GM23338 (cell line): ENCODE measurements around the gene SLC6A8. TPM values are rescaled to one million over a fixed set of nuclear protein-coding genes. Genes with fewer than 3 reads are reported as not detected.
A peak's percentile ranks its signal among the peaks of the same experiment; 100 is the strongest.
"Not testable (repeated sequence)": the region's sequence is repeated elsewhere in the genome, so short reads cannot be mapped to it uniquely, and the experiment has no call there.

Source experiments
- ATAC-seq: fragments of 200-7000 bp; cut with Tn5 transposase; 3 replicates; pipeline ENCODE4 v1.9.1; 2020
- DNase-seq: peaks from one replicate; pipeline ENCODE4 v3.0.0-alpha.2; 2015; ENCODE audit warnings: low spot score
- H2AFZ ChIP-seq: fragments of 200-600 bp; sonication (generic); 2 replicates; pipeline ENCODE4 v1.8.0; 2016; ENCODE audit warnings: antibody characterized with exemption, mild to moderate bottlenecking, moderate library complexity
- H3F3A ChIP-seq: fragments of 200-600 bp; sonication (generic); replicated peaks from 2 replicates; pipeline ENCODE4 v1.8.0; 2017; ENCODE audit warnings: antibody characterized with exemption, mixed run types, low read depth
- H3K27ac ChIP-seq: fragments of 200-600 bp; sonication (generic); 2 replicates; pipeline ENCODE4 v1.6.1; 2016; ENCODE audit warnings: low read depth
- H3K27me3 ChIP-seq: fragments of 200-600 bp; sonication (generic); 2 replicates; pipeline ENCODE4 v1.8.0; 2016; ENCODE audit warnings: mild to moderate bottlenecking, mixed run types, moderate library complexity; ENCODE audit not compliant: insufficient read depth
- H3K36me3 ChIP-seq: fragments of 200-600 bp; sonication (generic); 2 replicates; pipeline ENCODE4 v1.8.0; 2016; ENCODE audit warnings: mild to moderate bottlenecking; ENCODE audit not compliant: insufficient read depth
- H3K4me1 ChIP-seq: fragments of 200-600 bp; sonication (generic); 2 replicates; pipeline ENCODE4 v1.8.0; 2016; ENCODE audit warnings: mild to moderate bottlenecking, moderate library complexity; ENCODE audit not compliant: insufficient read depth
- H3K4me2 ChIP-seq: fragments of 200-600 bp; sonication (generic); 2 replicates; pipeline ENCODE4 v1.7.1; 2017; ENCODE audit warnings: mixed run types
- H3K4me3 ChIP-seq: fragments of 200-600 bp; sonication (generic); 2 replicates; pipeline ENCODE4 v1.6.1; 2016; ENCODE audit warnings: mixed run types
- H3K79me2 ChIP-seq: fragments of 200-600 bp; sonication (generic); replicated peaks from 2 replicates; pipeline ENCODE4 v1.8.0; 2017; ENCODE audit warnings: mild to moderate bottlenecking; ENCODE audit not compliant: insufficient read depth
- H3K9me2 ChIP-seq: fragments of 200-600 bp; sonication (generic); 2 replicates; pipeline ENCODE4 v1.8.0; 2017; ENCODE audit not compliant: insufficient read depth
- H4K20me1 ChIP-seq: fragments of 200-600 bp; sonication (generic); replicated peaks from 2 replicates; pipeline ENCODE4 v1.8.0; 2017; ENCODE audit warnings: mild to moderate bottlenecking; ENCODE audit not compliant: insufficient read depth
- H3K27ac Mint-ChIP-seq: 2 replicates; pipeline ENCODE4 v1.8.0; 2020; ENCODE audit warnings: inconsistent platforms, mild to moderate bottlenecking, moderate library complexity, mixed read lengths
- H3K27me3 Mint-ChIP-seq: 3 replicates; pipeline ENCODE4 v1.8.0; 2022; ENCODE audit warnings: low read depth, mild to moderate bottlenecking, moderate library complexity, mixed read lengths, inconsistent platforms; ENCODE audit not compliant: insufficient read depth, poor library complexity
- H3K36me3 Mint-ChIP-seq: 3 replicates; pipeline ENCODE4 v1.8.0; 2021; ENCODE audit warnings: low read depth, mild to moderate bottlenecking, inconsistent platforms, moderate library complexity, mixed read lengths
- H3K4me1 Mint-ChIP-seq: 3 replicates; pipeline ENCODE4 v1.8.0; 2020; ENCODE audit warnings: mild to moderate bottlenecking, inconsistent platforms, mixed read lengths
- H3K4me3 Mint-ChIP-seq: 3 replicates; pipeline ENCODE4 v1.8.0; 2021; ENCODE audit warnings: moderate library complexity, mild to moderate bottlenecking, inconsistent platforms, mixed read lengths
- H3K9me3 Mint-ChIP-seq: 3 replicates; pipeline ENCODE4 v1.8.0; 2020; ENCODE audit warnings: moderate library complexity, mild to moderate bottlenecking, inconsistent platforms, mixed read lengths
- CTCF ChIP-seq, 2 experiments: fragments of 200-600 bp in 1 of 2; sonication (generic) in 1 of 2; conservative IDR thresholded peaks; 2 replicates each; pipeline versions ENCODE4 v1.5.1 to v1.6.1; 2016 to 2017; ENCODE audit warnings: antibody characterized with exemption in 2 of 2, low read depth in 2 of 2, mild to moderate bottlenecking in 2 of 2, moderate library complexity in 1 of 2
- JUNB ChIP-seq: IDR thresholded peaks from one replicate; pipeline ENCODE4 v1.6.1; 2016; ENCODE audit warnings: antibody characterized with exemption; ENCODE audit not compliant: unreplicated experiment
- POLR2AphosphoS5 ChIP-seq: IDR thresholded peaks from 2 replicates; pipeline ENCODE4 v1.6.1; 2016; ENCODE audit warnings: antibody characterized with exemption, low read depth
- STAT1 ChIP-seq: IDR thresholded peaks from one replicate; pipeline ENCODE4 v1.6.1; 2016; ENCODE audit warnings: antibody characterized with exemption; ENCODE audit not compliant: unreplicated experiment
- polyA plus RNA-seq: library from polyadenylated mRNA; unstranded; fragments of >200 nt; fragmentation: Nextera tagmentation; extraction: Ambion mirVana; gene quantifications from 2 replicates; pipeline ENCODE4 v1.2.1, GENCODE V29; 2016
- total RNA-seq: library from RNA; depleted of rRNA; stranded (reverse); fragments of >200 nt; shearing (Covaris generic); gene quantifications from 2 replicates; pipeline ENCODE4 v1.2.3, GENCODE V29; 2014

The SLC6A8 gene
- total and polyA plus RNA-seq, 2 experiments from 2014 or later, result 19.5 to 68.6 TPM

- H3K4me2 ChIP-seq, H3K36me3 ChIP-seq, H2AFZ ChIP-seq, H4K20me1 ChIP-seq, H3K27me3 ChIP-seq, H3K4me1 Mint-ChIP-seq, H3K27me3 Mint-ChIP-seq, H3K4me3 Mint-ChIP-seq, ATAC-seq, H3K27ac Mint-ChIP-seq, H3K79me2 ChIP-seq, H3K9me2 ChIP-seq, H3K4me1 ChIP-seq, H3K27ac ChIP-seq, H3K4me3 ChIP-seq, H3K9me3 Mint-ChIP-seq, DNase-seq, H3F3A ChIP-seq: not testable (repeated sequence)
- peaks cover 24% of the 10 kb centered on the region; the same call in 2 of the 3 replicates for H3K36me3 Mint-ChIP-seq
- peak; percentile 9; the same call in 1 of the 2 replicates for TF ChIP-seq POLR2AphosphoS5
Measured at GRCh38 chrX:153696538-153696937, 8.8 kb downstream of the SLC6A8 start.

- H3K4me3 ChIP-seq, H2AFZ ChIP-seq, H3K4me3 Mint-ChIP-seq, H3K9me3 Mint-ChIP-seq, H3K79me2 ChIP-seq, H3F3A ChIP-seq, H3K27me3 Mint-ChIP-seq, H3K36me3 ChIP-seq, ATAC-seq, DNase-seq, H4K20me1 ChIP-seq, H3K4me1 ChIP-seq, H3K9me2 ChIP-seq, H3K27me3 ChIP-seq, H3K27ac ChIP-seq, H3K4me1 Mint-ChIP-seq, H3K4me2 ChIP-seq: not testable (repeated sequence)
- Mint-ChIP-seq H3K27ac (peak overlapping the region; percentile 51; the same call in 1 of the 2 replicates), H3K36me3 (peaks cover 28% of the 10 kb centered on the region; the same call in 2 of the 3 replicates)
Measured at GRCh38 chrX:153696986-153697722, 9.4 kb downstream of the SLC6A8 start.

GRCh38 chrX:153697924-153698865 is 10.5 kb downstream of the SLC6A8 start:
- peaks cover 3% of the 10 kb centered on the region; the same call in 1 of the 3 replicates for H3K4me1 Mint-ChIP-seq
- peaks cover 3% of the 10 kb centered on the region; the same call in 1 of the 3 replicates for H3K9me3 Mint-ChIP-seq
- Histone ChIP-seq H4K20me1 (no peaks in the 10 kb centered on the region), H3F3A (no peaks in the 10 kb centered on the region), H3K4me3 (no peak overlapping the region), H3K27me3 (no peaks in the 10 kb centered on the region), H3K4me2 (no peak overlapping the region), H3K4me1 (no peaks in the 10 kb centered on the region), H3K79me2 (no peaks in the 10 kb centered on the region), H3K9me2 (no peaks in the 10 kb centered on the region), H2AFZ (no peak overlapping the region), H3K27ac (no peak overlapping the region), H3K36me3 (no peaks in the 10 kb centered on the region)
- ATAC-seq (no peak; the same call in 2 of the 3 replicates), DNase-seq (no peak)
- no peak overlapping the region for H3K4me3 Mint-ChIP-seq
- peaks cover 9% of the 10 kb centered on the region for H3K27me3 Mint-ChIP-seq
- no peak overlapping the region; the same call in none of the 2 replicates for H3K27ac Mint-ChIP-seq
- peaks cover 31% of the 10 kb centered on the region; the same call in 2 of the 3 replicates for H3K36me3 Mint-ChIP-seq
- TF ChIP-seq STAT1, result no peak
- no peak for TF ChIP-seq POLR2AphosphoS5
- no peak for TF ChIP-seq JUNB
- TF ChIP-seq CTCF (conservative IDR thresholded peaks at IDR 0.05; ENCODE audit: low read depth in 2 of 2), result no peak

GRCh38 chrX:153699210-153699783 is 11.6 kb downstream of the SLC6A8 start:
- H3K4me1 ChIP-seq, H3K4me2 ChIP-seq, H3K27ac ChIP-seq, H3K36me3 ChIP-seq, H2AFZ ChIP-seq, H3K4me3 ChIP-seq, H3K79me2 ChIP-seq, H3K9me2 ChIP-seq, H3F3A ChIP-seq, H3K9me3 Mint-ChIP-seq, DNase-seq, H4K20me1 ChIP-seq, H3K4me1 Mint-ChIP-seq, ATAC-seq, H3K4me3 Mint-ChIP-seq, H3K27ac Mint-ChIP-seq, H3K27me3 ChIP-seq, H3K27me3 Mint-ChIP-seq: not testable (repeated sequence)
- H3K36me3 Mint-ChIP-seq, result peaks cover 31% of the 10 kb centered on the region

GRCh38 chrX:153699784-153700371 is 12.2 kb downstream of the SLC6A8 start:
- not testable (repeated sequence) for DNase-seq, ATAC-seq, H3K27me3 ChIP-seq

More at GRCh38 chrX:153699784-153700371, 12.2 kb downstream of the SLC6A8 start:
- H3K27ac Mint-ChIP-seq, H3K27me3 Mint-ChIP-seq, H4K20me1 ChIP-seq, H3K79me2 ChIP-seq, H3F3A ChIP-seq, H3K9me3 Mint-ChIP-seq, H3K27ac ChIP-seq, H3K4me2 ChIP-seq, H3K9me2 ChIP-seq, H3K4me1 Mint-ChIP-seq, H3K4me3 Mint-ChIP-seq, H3K36me3 ChIP-seq, H3K4me3 ChIP-seq, H2AFZ ChIP-seq, H3K4me1 ChIP-seq: not testable (repeated sequence)
- H3K36me3 Mint-ChIP-seq, result peaks cover 35% of the 10 kb centered on the region
